ENCODE results near the gene COL18A1.
"Not testable (repeated sequence)": the region's sequence is repeated elsewhere in the genome, so short reads cannot be mapped to it uniquely, and the experiment has no call there.

The COL18A1 gene

GRCh38 chr21:45367402-45368351 lies 37.3 kb upstream of the COL18A1 start:
- DNase-seq (ENCODE audit: low spot score), result no peak

GRCh38 chr21:45369018-45369417 lies 35.9 kb upstream of the COL18A1 start:
- DNase-seq (ENCODE audit: low spot score), result not testable (repeated sequence)

GRCh38 chr21:45370575-45370974 lies 34.4 kb upstream of the COL18A1 start:
- no peak for DNase-seq (ENCODE audit: low spot score)

GRCh38 chr21:45371081-45371480 lies 33.9 kb upstream of the COL18A1 start:
- DNase-seq (ENCODE audit: low spot score), result no peak

GRCh38 chr21:45371655-45372054 lies 33.3 kb upstream of the COL18A1 start:
- DNase-seq (ENCODE audit: low spot score), result no peak

GRCh38 chr21:45372732-45373355 lies 32.1 kb upstream of the COL18A1 start:
- DNase-seq (ENCODE audit: low spot score), result no peak

- no peak for DNase-seq (ENCODE audit: low spot score)
These were observed 30.8 kb upstream of the COL18A1 start for GRCh38 chr21:45373991-45374816.

- DNase-seq (ENCODE audit: low spot score), result no peak
These were observed 30.0 kb upstream of the COL18A1 start for GRCh38 chr21:45374826-45375455.

- DNase-seq (ENCODE audit: low spot score), result no peak
These were observed 28.3 kb upstream of the COL18A1 start for GRCh38 chr21:45376459-45377324.

- DNase-seq (ENCODE audit: low spot score), result no peak
These were observed 27.6 kb upstream of the COL18A1 start for GRCh38 chr21:45377325-45377709.

- DNase-seq (ENCODE audit: low spot score), result no peak
These were observed 27.1 kb upstream of the COL18A1 start for GRCh38 chr21:45377866-45378257.

- DNase-seq (ENCODE audit: low spot score), result peak; percentile 53
These were observed 26.6 kb upstream of the COL18A1 start for GRCh38 chr21:45378258-45378966.

- DNase-seq (ENCODE audit: low spot score), result peak; percentile 42
These were observed 25.6 kb upstream of the COL18A1 start for GRCh38 chr21:45379171-45379900.

GRCh38 chr21:45379901-45380330 lies 25.0 kb upstream of the COL18A1 start:
- no peak for DNase-seq (ENCODE audit: low spot score)

GRCh38 chr21:45380566-45380965 lies 24.4 kb upstream of the COL18A1 start:
- peak; percentile 49 for DNase-seq (ENCODE audit: low spot score)

- DNase-seq (ENCODE audit: low spot score), result peak; percentile 63
These were observed 23.8 kb upstream of the COL18A1 start for GRCh38 chr21:45381036-45381787.

- DNase-seq (ENCODE audit: low spot score), result peak; percentile 50
These were observed 22.9 kb upstream of the COL18A1 start for GRCh38 chr21:45381865-45382696.

GRCh38 chr21:45382697-45382997 lies 22.3 kb upstream of the COL18A1 start:
- DNase-seq (ENCODE audit: low spot score), result peak; percentile 51

Measured in left forelimb (tissue), 1 donor.